ENCODE results near the gene ODAPH.
"Not testable (repeated sequence)": the region's sequence is repeated elsewhere in the genome, so short reads cannot be mapped to it uniquely, and the experiment has no call there.

Gene ODAPH

DNA sequence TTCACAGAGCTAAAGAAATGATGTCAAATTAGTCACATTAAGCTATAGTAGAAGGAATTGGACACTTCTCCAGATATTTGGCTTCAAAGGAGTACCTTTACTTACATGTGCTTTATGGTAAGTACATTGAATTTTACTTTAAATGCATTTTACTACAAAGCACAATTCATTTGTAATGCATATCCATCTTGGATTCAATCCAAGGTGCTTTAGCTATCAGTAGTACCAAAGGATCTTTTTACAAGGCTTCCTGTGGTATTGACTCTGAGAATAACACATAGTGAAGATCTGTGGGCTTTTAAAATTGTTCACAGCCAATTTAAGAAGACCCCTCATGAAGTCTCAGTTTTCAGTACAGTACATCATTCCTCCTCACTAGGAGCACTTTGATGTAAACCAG lies 28.4 kb upstream of the ODAPH start:
- no peak overlapping the region for H3K4me3 ChIP-seq (ENCODE audit: low read depth, low read length)
- no peak for TF ChIP-seq POLR2A (IDR thresholded peaks at IDR 0.05; ENCODE audit: extremely low read depth, insufficient read length)
- TF ChIP-seq MYC (IDR thresholded peaks at IDR 0.05; ENCODE audit: low read depth, low read length), result no peak
- TF ChIP-seq, protein P1, sequence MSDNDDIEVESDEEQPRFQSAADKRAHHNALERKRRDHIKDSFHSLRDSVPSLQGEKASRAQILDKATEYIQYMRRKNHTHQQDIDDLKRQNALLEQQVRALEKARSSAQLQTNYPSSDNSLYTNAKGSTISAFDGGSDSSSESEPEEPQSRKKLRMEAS (IDR thresholded peaks at IDR 0.05; ENCODE audit: low read depth, low read length), result no peak
- TF ChIP-seq, protein P2, sequence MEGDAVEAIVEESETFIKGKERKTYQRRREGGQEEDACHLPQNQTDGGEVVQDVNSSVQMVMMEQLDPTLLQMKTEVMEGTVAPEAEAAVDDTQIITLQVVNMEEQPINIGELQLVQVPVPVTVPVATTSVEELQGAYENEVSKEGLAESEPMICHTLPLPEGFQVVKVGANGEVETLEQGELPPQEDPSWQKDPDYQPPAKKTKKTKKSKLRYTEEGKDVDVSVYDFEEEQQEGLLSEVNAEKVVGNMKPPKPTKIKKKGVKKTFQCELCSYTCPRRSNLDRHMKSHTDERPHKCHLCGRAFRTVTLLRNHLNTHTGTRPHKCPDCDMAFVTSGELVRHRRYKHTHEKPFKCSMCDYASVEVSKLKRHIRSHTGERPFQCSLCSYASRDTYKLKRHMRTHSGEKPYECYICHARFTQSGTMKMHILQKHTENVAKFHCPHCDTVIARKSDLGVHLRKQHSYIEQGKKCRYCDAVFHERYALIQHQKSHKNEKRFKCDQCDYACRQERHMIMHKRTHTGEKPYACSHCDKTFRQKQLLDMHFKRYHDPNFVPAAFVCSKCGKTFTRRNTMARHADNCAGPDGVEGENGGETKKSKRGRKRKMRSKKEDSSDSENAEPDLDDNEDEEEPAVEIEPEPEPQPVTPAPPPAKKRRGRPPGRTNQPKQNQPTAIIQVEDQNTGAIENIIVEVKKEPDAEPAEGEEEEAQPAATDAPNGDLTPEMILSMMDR (IDR thresholded peaks at IDR 0.05; ENCODE audit: low read depth, low read length), result no peak
- no peak for DNase-seq (ENCODE audit: low read depth)

DNA sequence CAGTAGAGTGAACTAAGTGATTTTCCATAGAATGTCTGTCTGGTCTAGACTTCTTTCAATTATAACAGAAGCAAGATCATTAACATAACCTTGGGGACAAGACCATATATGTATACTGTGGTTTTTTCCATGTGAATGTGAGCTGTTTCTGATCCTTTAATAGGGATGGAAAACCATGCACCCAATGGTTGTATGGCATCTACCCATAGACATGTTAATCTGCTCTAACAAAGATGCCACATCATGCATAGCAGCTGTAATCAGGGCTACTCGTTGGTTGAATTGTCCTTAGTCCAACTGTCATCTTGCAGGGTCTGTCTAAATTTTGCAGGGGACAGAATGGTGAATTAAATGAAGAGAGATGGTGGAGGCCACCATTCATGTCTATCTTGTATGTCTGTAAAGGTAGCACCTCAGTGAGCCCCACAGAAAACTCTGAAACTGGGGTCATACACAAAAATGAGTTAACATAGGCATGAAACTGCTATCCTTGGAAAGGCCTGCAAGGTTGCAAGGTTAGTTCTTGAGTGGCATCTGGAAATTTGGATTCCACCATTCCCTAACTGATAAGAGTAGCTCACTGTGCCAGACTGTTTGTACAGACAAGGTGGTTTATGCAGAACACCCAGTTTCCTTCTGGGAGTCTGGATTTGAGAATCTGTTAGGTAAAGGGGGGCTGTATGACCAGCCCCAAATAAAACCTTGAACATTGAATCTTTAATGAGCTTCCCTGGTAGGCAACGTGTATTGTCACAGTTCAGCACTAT lies 25.1 kb upstream of the ODAPH start:
- no peak overlapping the region for H3K4me3 ChIP-seq (ENCODE audit: low read depth, low read length)
- DNase-seq (ENCODE audit: low read depth), result no peak
- TF ChIP-seq, protein P2 (IDR thresholded peaks at IDR 0.05; ENCODE audit: low read depth, low read length), result no peak
- TF ChIP-seq MYC (IDR thresholded peaks at IDR 0.05; ENCODE audit: low read depth, low read length) (no peak), POLR2A (IDR thresholded peaks at IDR 0.05; ENCODE audit: extremely low read depth, insufficient read length) (no peak)
- TF ChIP-seq, protein P1 (IDR thresholded peaks at IDR 0.05; ENCODE audit: low read depth, low read length), result no peak

DNA sequence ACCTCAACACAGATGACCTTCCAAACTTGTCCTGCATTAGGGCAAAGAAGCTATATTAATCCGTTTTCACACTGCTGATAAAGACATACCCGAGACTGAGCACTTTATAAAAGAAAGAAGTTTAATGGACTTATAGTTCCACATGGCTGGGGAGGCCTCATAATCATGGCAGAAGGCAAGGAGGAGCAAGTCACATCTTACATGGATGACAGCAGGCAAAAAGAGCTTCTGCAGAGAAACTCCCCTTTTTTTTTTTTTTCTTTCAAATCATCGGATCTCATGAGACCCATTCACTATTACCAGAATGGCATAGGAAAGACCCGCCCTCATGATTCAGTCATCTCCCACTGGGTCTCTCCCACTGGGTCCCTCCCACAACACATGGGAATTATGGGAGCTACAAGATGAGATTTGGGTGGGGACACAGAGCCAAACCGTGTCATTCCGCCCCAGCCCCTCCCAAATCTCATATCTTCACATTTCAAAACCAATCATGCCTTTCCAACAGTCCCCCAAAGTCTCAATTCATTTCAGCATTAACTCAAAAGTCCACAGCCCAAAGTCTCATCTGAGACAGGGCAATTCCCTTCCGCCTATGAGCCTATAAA lies 24.2 kb upstream of the ODAPH start:
- not testable (repeated sequence) for H3K4me3 ChIP-seq (ENCODE audit: low read depth, low read length); DNase-seq (ENCODE audit: low read depth)

DNA sequence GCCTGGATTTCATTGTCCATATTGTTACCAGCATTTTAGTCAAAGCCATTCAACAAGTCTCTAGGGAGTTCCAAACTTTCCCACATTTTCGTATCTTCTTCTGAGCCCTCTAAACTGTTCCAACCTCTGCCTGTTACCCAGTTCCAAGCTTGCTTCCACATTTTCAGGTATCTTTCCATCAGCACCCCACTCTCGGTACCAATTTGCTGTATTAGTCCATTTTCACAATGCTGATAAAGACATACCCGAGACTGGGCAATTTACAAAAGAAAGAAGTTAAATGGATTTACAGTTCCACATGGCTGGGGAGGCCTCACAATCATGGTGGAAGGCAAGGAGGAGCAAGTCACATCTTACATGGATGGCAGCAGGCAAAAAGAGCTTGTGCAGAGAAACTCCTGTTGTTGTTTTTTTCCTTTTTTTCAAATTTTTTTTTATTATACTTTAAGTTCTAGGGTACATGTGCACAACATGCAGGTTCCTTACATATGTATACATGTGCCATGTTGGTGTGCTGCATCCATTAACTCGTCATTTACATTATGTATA lies 22.5 kb upstream of the ODAPH start:
- H3K4me3 ChIP-seq (ENCODE audit: low read depth, low read length); DNase-seq (ENCODE audit: low read depth): not testable (repeated sequence)

DNA sequence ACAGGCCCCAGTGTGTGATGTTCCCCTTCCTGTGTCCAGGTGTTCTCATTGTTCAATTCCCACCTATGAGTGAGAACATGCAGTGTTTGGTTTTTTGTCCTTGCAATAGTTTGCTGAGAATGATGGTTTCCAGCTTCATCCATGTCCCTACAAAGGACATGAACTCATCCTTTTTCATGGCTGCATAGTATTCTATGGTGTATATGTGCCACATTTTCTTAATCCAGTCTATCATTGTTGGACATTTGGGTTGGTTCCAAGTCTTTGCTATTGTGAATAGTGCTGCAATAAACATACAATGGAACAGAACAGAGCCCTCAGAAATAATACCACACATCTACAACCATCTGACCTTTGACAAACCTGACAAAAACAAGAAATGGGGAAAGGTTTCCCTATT lies 21.9 kb upstream of the ODAPH start:
- not testable (repeated sequence) for DNase-seq (ENCODE audit: low read depth); H3K4me3 ChIP-seq (ENCODE audit: low read depth, low read length)

DNA sequence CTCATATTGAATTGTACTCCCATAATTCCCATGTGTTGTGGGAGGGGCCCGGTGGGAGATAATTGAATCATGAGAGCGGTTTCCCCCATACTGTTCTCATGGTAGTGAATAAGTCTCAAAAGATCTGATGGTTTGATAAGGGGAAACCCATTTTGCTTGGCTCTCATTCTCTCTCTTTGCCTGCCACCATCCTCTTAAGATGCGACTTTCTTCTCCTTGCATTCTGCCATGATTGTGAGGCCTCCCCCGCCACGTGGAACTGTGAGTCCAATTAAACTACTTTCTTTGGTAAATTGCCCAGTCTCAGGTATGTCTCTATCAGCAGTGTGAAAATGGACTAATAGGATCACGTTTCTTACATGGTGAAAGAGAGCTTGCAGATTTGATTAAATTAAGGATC lies 18.6 kb upstream of the ODAPH start:
- DNase-seq (ENCODE audit: low read depth); H3K4me3 ChIP-seq (ENCODE audit: low read depth, low read length): not testable (repeated sequence)

DNA sequence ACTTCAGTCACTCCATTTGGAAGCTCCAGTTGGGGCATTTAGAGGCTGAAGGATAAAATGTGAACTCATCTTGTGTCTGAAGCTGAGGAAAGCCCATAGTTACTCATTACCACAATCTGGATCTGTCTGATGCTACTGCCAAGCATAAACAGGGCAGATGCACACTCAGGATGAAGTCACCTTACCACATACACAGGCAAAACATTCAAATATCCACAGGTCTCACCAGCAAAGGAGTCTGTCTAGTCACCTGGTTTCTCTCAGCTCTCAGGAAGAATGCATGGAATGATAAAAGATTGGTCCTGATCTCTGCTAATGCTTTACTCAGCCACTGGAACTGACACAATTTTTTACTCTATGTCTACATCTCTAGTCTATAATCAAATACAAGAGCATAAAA lies 13.0 kb upstream of the ODAPH start:
- DNase-seq (ENCODE audit: low read depth), result no peak
- TF ChIP-seq MYC (IDR thresholded peaks at IDR 0.05; ENCODE audit: low read depth, low read length), result no peak
- no peak for TF ChIP-seq POLR2A (IDR thresholded peaks at IDR 0.05; ENCODE audit: extremely low read depth, insufficient read length)
- no peak overlapping the region for H3K4me3 ChIP-seq (ENCODE audit: low read depth, low read length)

DNA sequence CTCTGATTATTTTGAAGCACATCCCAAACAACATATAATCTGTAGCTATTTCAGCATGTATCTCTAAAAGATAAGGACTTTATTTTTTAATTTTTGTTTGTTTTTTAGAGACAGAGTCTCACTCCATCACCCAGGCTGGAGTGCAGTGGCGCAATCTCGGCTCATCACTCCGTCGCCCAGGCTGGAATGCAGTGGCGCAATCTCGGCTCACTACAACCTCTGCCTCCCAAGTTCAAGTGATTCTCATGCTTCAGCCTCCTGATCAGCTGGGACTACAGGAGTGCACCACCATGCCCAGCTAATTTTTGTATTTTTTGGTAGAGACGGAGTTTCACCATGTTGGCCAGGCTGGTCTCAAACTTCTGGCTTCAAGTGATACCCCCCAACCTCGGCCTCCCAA lies 11.6 kb upstream of the ODAPH start:
- H3K4me3 ChIP-seq (ENCODE audit: low read depth, low read length); DNase-seq (ENCODE audit: low read depth): not testable (repeated sequence)

DNA sequence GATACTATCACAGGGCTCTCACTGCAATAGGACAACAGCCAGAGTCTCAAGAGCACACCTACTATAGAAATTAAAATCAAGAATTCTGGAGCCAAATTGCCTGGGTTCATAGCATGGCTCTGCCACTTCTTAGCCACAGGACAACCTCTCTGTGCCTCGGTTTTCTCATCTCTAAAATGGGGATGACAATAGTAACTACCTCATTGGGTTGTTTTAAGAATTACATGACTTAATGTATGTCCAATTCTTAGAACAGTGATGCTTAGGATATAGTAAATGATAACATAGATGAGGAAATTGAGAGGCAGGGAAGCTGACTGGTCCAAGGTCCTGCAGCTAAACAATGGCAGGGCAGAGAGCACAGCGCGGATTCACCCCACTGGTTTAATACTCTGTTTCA lies 11.0 kb upstream of the ODAPH start:
- DNase-seq (ENCODE audit: low read depth), result no peak
- no peak overlapping the region for H3K4me3 ChIP-seq (ENCODE audit: low read depth, low read length)
- TF ChIP-seq, protein P1 (IDR thresholded peaks at IDR 0.05; ENCODE audit: low read depth, low read length), result no peak
- TF ChIP-seq, protein P2 (IDR thresholded peaks at IDR 0.05; ENCODE audit: low read depth, low read length), result no peak
